Adrenal gland (tissue), 12 donors: ENCODE data around the gene RNF227. TPM values are rescaled to one million over a fixed set of nuclear protein-coding genes. Genes with fewer than 3 reads are reported as not detected.

Source experiments
- DNase-seq, 7 donors: peaks; one replicate each; pipeline ENCODE4 v3.0.0-alpha.2; 2019 to 2020
- H3K27ac ChIP-seq, 5 donors: fragments of 200-600 bp; sonication (generic) in 4 of 5; 1 replicate in 3 of 5; 2 replicates in 2 of 5; pipeline versions ENCODE4 v1.5.1 to v1.8.0; 2016 to 2020; ENCODE audit warnings: mild to moderate bottlenecking in 1 of 5
- H3K27me3 ChIP-seq: fragments of 200-600 bp; 2 replicates; pipeline ENCODE4 v1.8.0; 2021
- H3K36me3 ChIP-seq, 2 donors: fragments of 200-600 bp; replicated peaks in 1 of 2; 1 replicate in 1 of 2; 2 replicates in 1 of 2; pipeline versions ENCODE4 v1.5.1 to v1.8.0; 2018 to 2022
- H3K4me1 ChIP-seq, 2 donors: fragments of 200-600 bp; replicated peaks in 1 of 2; 1 replicate in 1 of 2; 2 replicates in 1 of 2; pipeline versions ENCODE4 v1.5.1 to v1.8.0; 2018 to 2021
- H3K4me3 ChIP-seq, 4 donors: fragments of 200-600 bp; sonication (generic) in 3 of 4; one replicate each; pipeline ENCODE4 v1.5.1; 2016 to 2018
- H3K9me3 ChIP-seq, 3 donors: fragments of 200-600 bp; sonication (generic) in 1 of 3; replicated peaks in 1 of 3; 1 replicate in 2 of 3; 2 replicates in 1 of 3; pipeline versions ENCODE4 v1.5.1 to v1.8.0; 2016 to 2021
- CTCF ChIP-seq, 6 experiments: fragments of 450-650 bp in 4 of 6; fragments of 200-600 bp in 2 of 6; sonication (generic) in 1 of 6; IDR thresholded peaks; 1 replicate in 5 of 6; 2 replicates in 1 of 6; pipeline versions ENCODE4 v1.5.1 to v1.8.0; 2016 to 2021; ENCODE audit warnings: antibody characterized with exemption in 6 of 6, mild to moderate bottlenecking in 2 of 6, moderate library complexity in 1 of 6
- POLR2A ChIP-seq, 2 donors: fragments of 450-650 bp; IDR thresholded peaks; one replicate each; pipeline ENCODE4 v1.6.1; 2017; ENCODE audit warnings: antibody characterized with exemption in 2 of 2, mild to moderate bottlenecking in 2 of 2, moderate library complexity in 1 of 2
- WGBS, 4 donors: extraction: QIAGEN DNeasy Blood & Tissue Kit in 2 of 4; methylation state at CpG; one replicate each; pipeline versions ENCODE4 v1.1.5 to v1.1.7; 2013 to 2017; 5-methylcytosine and 5-hydroxymethylcytosine counted together
- intact Hi-C, 2 donors: fragments of 100-400 bp; cut with DNase I; formaldehyde crosslinking; loops; one replicate each; pipeline versions ENCODE4 v1.14.1 to v1.15.0; 2022 to 2023
- polyA plus RNA-seq, 3 donors: library from polyadenylated mRNA; stranded (reverse); fragments of 200-250 nt in 2 of 3; fragments of 350-450 nt in 1 of 3; fragmentation: Illumina TruSeq in 1 of 3; extraction: RNeasy Lipid Tissue Mini Kit (QIAGEN cat#74804) in 1 of 3; gene quantifications; one replicate each; pipeline ENCODE4 v1.2.3, GENCODE V29; 2013 to 2014
- total RNA-seq, 9 donors: library from RNA; depleted of rRNA in 4 of 9; stranded (reverse); fragments of >200 nt in 4 of 9; fragments of 120-200 nt in 1 of 9; fragmentation: NEBNext Ultra II Directional in 1 of 9; extraction: Animal tissue kit (Norgen Biotek cat#: 25700) in 1 of 9; gene quantifications; one replicate each; pipeline versions ENCODE4 v1.1.0 to v1.2.4, GENCODE V29; 2013 to 2023
- donor health status: healthy with polysubstance abuse.
- donor health status: Bipolar disorder and iron deficiency.
- donor health status: DM: yes; HTN: yes; CAD: no.
- donor health status: DM: no; HTN: no; CAD: no.
- donor health status: DM: no; HTN: no; CAD: no.
- donor health status: DM: yes; HTN: yes; CAD: no.

Gene RNF227
- total and polyA plus RNA-seq, 12 donors = 1.1 to 17.3 (median 3.0) TPM

GRCh38 chr17:7893187-7893880, 22.8 kb downstream of the RNF227 start:
- no peak for TF ChIP-seq POLR2A (IDR thresholded peaks at IDR 0.05)
- no peak for TF ChIP-seq CTCF (IDR thresholded peaks at IDR 0.05)
- Histone ChIP-seq H3K4me3 (no peak overlapping the region), H3K27ac (no peak overlapping the region), H3K36me3 (peaks cover 0 to 69% of the 10 kb centered on the region in 2 donors), H3K9me3 (no peaks in the 10 kb centered on the region), H3K27me3 (no peaks in the 10 kb centered on the region), H3K4me1 (peaks cover 14 to 18% of the 10 kb centered on the region in 2 donors)
- DNase-seq = peak in 1 of 7 donors; percentile 10
- intact Hi-C loops = no loop called here
- 82 to 88% (median 84%) methylated on average over 10 to 15 of the region's 15 CpGs for WGBS, 4 donors

GRCh38 chr17:7889166-7889955, 26.7 kb downstream of the RNF227 start:
- TF ChIP-seq POLR2A (IDR thresholded peaks at IDR 0.05) (peak in 1 of 2 donors; percentile 63), CTCF (IDR thresholded peaks at IDR 0.05) (peak; percentile 38 to 87 (median 72))
- Histone ChIP-seq H3K9me3 (no peaks in the 10 kb centered on the region), H3K27me3 (no peaks in the 10 kb centered on the region), H3K27ac (peak overlapping the region; percentile 81 to 93 (median 90)), H3K4me3 (no peak overlapping the region), H3K36me3 (peaks cover 0 to 34% of the 10 kb centered on the region in 2 donors), H3K4me1 (peaks cover 38 to 39% of the 10 kb centered on the region in 2 donors)
- 25 to 37% (median 30%) methylated on average over 9 to 11 of the region's 11 CpGs for WGBS, 4 donors
- intact Hi-C loops = no loop called here
- DNase-seq = peak; percentile 98 to 99 (median 99)

- Histone ChIP-seq H3K36me3 (peaks cover 0 to 24% of the 10 kb centered on the region in 2 donors), H3K4me1 (peaks cover 38 to 44% of the 10 kb centered on the region in 2 donors), H3K9me3 (no peaks in the 10 kb centered on the region), H3K4me3 (peak within 1 kb of the TSS in 3 of 4 donors; percentile 29 to 97 (median 38)), H3K27me3 (no peaks in the 10 kb centered on the region), H3K27ac (peak within 1 kb of the TSS; percentile 81 to 93 (median 90))
- TF ChIP-seq POLR2A (IDR thresholded peaks at IDR 0.05) (no peak), CTCF (IDR thresholded peaks at IDR 0.05) (no peak)
- WGBS, 4 donors = 40 to 54% (median 46%) methylated on average over 15 to 18 of the region's 18 CpGs
- intact Hi-C loops = no loop called here
- DNase-seq = peak in 3 of 7 donors; percentile 4 to 58 (median 36)
These were observed 27.7 kb downstream of the RNF227 start, which contains the start of gene CHD3 for GRCh38 chr17:7888184-7888920. TSS of gene CHD3 (plus strand) at chr17:7888789. CDS start at chr17:7889001, 212 bp downstream.
